ENCODE results near the gene EXOC1.

DNA sequence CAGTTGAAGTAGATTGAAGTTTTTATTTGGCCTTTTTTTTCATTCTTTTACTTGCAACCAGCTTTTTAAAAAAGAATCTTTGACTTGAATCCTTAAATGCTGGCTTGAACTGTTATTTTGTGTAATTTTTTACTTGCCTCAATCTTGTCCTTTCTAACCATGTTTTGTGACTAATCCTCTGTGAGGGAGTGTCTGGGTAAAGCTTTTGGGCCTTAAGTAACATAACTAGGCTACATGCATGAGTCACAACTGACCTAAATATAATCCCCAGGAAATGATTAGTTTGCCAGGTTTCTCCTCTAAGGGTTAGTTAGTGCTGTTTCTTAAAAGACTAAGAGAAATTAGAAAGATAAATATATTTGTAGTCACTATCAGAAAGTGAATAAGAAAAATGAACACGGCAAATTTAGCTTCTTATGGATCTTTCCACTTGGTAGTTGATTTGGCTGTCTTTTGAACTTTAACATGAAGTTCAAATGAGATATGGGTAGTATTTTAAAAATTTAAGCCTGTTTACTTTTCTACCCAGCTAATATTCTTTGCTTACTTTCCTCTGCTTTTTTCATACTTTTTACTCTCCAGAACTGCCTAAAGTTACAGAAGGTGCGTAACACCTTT lies 13.0 kb downstream of the EXOC1 start:
- TF ChIP-seq, protein P1, sequence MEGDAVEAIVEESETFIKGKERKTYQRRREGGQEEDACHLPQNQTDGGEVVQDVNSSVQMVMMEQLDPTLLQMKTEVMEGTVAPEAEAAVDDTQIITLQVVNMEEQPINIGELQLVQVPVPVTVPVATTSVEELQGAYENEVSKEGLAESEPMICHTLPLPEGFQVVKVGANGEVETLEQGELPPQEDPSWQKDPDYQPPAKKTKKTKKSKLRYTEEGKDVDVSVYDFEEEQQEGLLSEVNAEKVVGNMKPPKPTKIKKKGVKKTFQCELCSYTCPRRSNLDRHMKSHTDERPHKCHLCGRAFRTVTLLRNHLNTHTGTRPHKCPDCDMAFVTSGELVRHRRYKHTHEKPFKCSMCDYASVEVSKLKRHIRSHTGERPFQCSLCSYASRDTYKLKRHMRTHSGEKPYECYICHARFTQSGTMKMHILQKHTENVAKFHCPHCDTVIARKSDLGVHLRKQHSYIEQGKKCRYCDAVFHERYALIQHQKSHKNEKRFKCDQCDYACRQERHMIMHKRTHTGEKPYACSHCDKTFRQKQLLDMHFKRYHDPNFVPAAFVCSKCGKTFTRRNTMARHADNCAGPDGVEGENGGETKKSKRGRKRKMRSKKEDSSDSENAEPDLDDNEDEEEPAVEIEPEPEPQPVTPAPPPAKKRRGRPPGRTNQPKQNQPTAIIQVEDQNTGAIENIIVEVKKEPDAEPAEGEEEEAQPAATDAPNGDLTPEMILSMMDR (IDR thresholded peaks at IDR 0.05 in 2 of 3, conservative IDR thresholded peaks at IDR 0.05 in 1 of 3; ENCODE audit: insufficient read depth in 2 of 3, low read depth in 1 of 3, low read length in 3 of 3), result no peak
- TF ChIP-seq, protein P2, sequence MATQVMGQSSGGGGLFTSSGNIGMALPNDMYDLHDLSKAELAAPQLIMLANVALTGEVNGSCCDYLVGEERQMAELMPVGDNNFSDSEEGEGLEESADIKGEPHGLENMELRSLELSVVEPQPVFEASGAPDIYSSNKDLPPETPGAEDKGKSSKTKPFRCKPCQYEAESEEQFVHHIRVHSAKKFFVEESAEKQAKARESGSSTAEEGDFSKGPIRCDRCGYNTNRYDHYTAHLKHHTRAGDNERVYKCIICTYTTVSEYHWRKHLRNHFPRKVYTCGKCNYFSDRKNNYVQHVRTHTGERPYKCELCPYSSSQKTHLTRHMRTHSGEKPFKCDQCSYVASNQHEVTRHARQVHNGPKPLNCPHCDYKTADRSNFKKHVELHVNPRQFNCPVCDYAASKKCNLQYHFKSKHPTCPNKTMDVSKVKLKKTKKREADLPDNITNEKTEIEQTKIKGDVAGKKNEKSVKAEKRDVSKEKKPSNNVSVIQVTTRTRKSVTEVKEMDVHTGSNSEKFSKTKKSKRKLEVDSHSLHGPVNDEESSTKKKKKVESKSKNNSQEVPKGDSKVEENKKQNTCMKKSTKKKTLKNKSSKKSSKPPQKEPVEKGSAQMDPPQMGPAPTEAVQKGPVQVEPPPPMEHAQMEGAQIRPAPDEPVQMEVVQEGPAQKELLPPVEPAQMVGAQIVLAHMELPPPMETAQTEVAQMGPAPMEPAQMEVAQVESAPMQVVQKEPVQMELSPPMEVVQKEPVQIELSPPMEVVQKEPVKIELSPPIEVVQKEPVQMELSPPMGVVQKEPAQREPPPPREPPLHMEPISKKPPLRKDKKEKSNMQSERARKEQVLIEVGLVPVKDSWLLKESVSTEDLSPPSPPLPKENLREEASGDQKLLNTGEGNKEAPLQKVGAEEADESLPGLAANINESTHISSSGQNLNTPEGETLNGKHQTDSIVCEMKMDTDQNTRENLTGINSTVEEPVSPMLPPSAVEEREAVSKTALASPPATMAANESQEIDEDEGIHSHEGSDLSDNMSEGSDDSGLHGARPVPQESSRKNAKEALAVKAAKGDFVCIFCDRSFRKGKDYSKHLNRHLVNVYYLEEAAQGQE (IDR thresholded peaks at IDR 0.05; ENCODE audit: borderline replicate concordance), result no peak; the same call in 1 of the 2 replicates
- TF ChIP-seq, protein P2 (CRISPR knock-in tag; IDR thresholded peaks at IDR 0.05; ENCODE audit: low read depth), result no peak
- TF ChIP-seq, protein P3, sequence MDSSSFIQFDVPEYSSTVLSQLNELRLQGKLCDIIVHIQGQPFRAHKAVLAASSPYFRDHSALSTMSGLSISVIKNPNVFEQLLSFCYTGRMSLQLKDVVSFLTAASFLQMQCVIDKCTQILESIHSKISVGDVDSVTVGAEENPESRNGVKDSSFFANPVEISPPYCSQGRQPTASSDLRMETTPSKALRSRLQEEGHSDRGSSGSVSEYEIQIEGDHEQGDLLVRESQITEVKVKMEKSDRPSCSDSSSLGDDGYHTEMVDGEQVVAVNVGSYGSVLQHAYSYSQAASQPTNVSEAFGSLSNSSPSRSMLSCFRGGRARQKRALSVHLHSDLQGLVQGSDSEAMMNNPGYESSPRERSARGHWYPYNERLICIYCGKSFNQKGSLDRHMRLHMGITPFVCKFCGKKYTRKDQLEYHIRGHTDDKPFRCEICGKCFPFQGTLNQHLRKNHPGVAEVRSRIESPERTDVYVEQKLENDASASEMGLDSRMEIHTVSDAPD (CRISPR knock-in tag; IDR thresholded peaks at IDR 0.05), result no peak
- TF ChIP-seq, protein P4, sequence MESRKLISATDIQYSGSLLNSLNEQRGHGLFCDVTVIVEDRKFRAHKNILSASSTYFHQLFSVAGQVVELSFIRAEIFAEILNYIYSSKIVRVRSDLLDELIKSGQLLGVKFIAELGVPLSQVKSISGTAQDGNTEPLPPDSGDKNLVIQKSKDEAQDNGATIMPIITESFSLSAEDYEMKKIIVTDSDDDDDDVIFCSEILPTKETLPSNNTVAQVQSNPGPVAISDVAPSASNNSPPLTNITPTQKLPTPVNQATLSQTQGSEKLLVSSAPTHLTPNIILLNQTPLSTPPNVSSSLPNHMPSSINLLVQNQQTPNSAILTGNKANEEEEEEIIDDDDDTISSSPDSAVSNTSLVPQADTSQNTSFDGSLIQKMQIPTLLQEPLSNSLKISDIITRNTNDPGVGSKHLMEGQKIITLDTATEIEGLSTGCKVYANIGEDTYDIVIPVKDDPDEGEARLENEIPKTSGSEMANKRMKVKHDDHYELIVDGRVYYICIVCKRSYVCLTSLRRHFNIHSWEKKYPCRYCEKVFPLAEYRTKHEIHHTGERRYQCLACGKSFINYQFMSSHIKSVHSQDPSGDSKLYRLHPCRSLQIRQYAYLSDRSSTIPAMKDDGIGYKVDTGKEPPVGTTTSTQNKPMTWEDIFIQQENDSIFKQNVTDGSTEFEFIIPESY (CRISPR knock-in tag; IDR thresholded peaks at IDR 0.05), result no peak
- no peak for TF ChIP-seq NR2F6 (CRISPR knock-in tag; IDR thresholded peaks at IDR 0.05)
- TF ChIP-seq, protein P5, sequence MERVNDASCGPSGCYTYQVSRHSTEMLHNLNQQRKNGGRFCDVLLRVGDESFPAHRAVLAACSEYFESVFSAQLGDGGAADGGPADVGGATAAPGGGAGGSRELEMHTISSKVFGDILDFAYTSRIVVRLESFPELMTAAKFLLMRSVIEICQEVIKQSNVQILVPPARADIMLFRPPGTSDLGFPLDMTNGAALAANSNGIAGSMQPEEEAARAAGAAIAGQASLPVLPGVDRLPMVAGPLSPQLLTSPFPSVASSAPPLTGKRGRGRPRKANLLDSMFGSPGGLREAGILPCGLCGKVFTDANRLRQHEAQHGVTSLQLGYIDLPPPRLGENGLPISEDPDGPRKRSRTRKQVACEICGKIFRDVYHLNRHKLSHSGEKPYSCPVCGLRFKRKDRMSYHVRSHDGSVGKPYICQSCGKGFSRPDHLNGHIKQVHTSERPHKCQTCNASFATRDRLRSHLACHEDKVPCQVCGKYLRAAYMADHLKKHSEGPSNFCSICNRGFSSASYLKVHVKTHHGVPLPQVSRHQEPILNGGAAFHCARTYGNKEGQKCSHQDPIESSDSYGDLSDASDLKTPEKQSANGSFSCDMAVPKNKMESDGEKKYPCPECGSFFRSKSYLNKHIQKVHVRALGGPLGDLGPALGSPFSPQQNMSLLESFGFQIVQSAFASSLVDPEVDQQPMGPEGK (CRISPR knock-in tag; IDR thresholded peaks at IDR 0.05; ENCODE audit: borderline replicate concordance), result no peak

All from K562 (cell line).